Stimulated activated naive CD8-positive, alpha-beta T cell treated with anti-CD3 and anti-CD28 coated beads, Interleukin-15, Interleukin-2, amounts not matched to agents 100 ng/mL and 50 ng/mL, for 24 hours (primary cell): Measurements from ENCODE around the gene CCT5.

Source experiments
- H3K27ac Mint-ChIP-seq: one replicate; pipeline ENCODE4 v1.8.0; 2021; ENCODE audit warnings: mild to moderate bottlenecking, mixed read lengths
- H3K27me3 Mint-ChIP-seq: one replicate; pipeline ENCODE4 v1.8.0; 2021; ENCODE audit warnings: mixed read lengths
- H3K36me3 Mint-ChIP-seq: one replicate; pipeline ENCODE4 v1.8.0; 2021; ENCODE audit warnings: low read depth, mixed read lengths
- H3K4me1 Mint-ChIP-seq: one replicate; pipeline ENCODE4 v1.8.0; 2021; ENCODE audit warnings: low read depth, mixed read lengths
- H3K4me3 Mint-ChIP-seq: one replicate; pipeline ENCODE4 v1.8.0; 2021; ENCODE audit warnings: mild to moderate bottlenecking, mixed read lengths
- H3K9me3 Mint-ChIP-seq: one replicate; pipeline ENCODE4 v1.8.0; 2021; ENCODE audit warnings: mixed read lengths

The CCT5 gene

GRCh38 chr5:10249948-10250805 is at the start of gene CCT5:
TSS of gene CCT5 (plus strand) at chr5:10250280. CDS start at chr5:10250341, 61 bp downstream.
- Mint-ChIP-seq H3K4me3 (peak within 1 kb of the TSS; percentile 98), H3K27me3 (no peaks in the 10 kb centered on the region), H3K4me1 (peaks cover 57% of the 10 kb centered on the region)

GRCh38 chr5:10201223-10201868 is 48.7 kb upstream of the CCT5 start:
- Mint-ChIP-seq H3K36me3 (peaks cover 17% of the 10 kb centered on the region), H3K9me3 (peaks cover 13% of the 10 kb centered on the region), H3K27me3 (no peaks in the 10 kb centered on the region), H3K4me3 (no peak overlapping the region), H3K27ac (no peak overlapping the region), H3K4me1 (no peaks in the 10 kb centered on the region)

More at GRCh38 chr5:10249948-10250805, at the start of gene CCT5:
- H3K36me3 Mint-ChIP-seq, result peaks cover 45% of the 10 kb centered on the region
- no peaks in the 10 kb centered on the region for H3K9me3 Mint-ChIP-seq
- peak within 1 kb of the TSS; percentile 100 for H3K27ac Mint-ChIP-seq

- H3K4me1 Mint-ChIP-seq, result no peaks in the 10 kb centered on the region
- peaks cover 17% of the 10 kb centered on the region for H3K36me3 Mint-ChIP-seq
- peaks cover 13% of the 10 kb centered on the region for H3K9me3 Mint-ChIP-seq
- H3K27me3 Mint-ChIP-seq, result no peaks in the 10 kb centered on the region
- no peak overlapping the region for H3K4me3 Mint-ChIP-seq
- no peak overlapping the region for H3K27ac Mint-ChIP-seq
Observed at GRCh38 chr5:10202089-10202910, 47.8 kb upstream of the CCT5 start.

GRCh38 chr5:10209004-10209403 is 41.1 kb upstream of the CCT5 start:
- Mint-ChIP-seq H3K27me3 (no peaks in the 10 kb centered on the region), H3K9me3 (no peaks in the 10 kb centered on the region), H3K36me3 (peaks cover 14% of the 10 kb centered on the region), H3K4me1 (no peaks in the 10 kb centered on the region), H3K4me3 (no peak overlapping the region), H3K27ac (no peak overlapping the region)

GRCh38 chr5:10213316-10213715 is 36.8 kb upstream of the CCT5 start:
- no peak overlapping the region for H3K4me3 Mint-ChIP-seq
- no peaks in the 10 kb centered on the region for H3K27me3 Mint-ChIP-seq
- no peak overlapping the region for H3K27ac Mint-ChIP-seq
- H3K36me3 Mint-ChIP-seq, result peaks cover 10% of the 10 kb centered on the region
- H3K9me3 Mint-ChIP-seq, result no peaks in the 10 kb centered on the region
- H3K4me1 Mint-ChIP-seq, result no peaks in the 10 kb centered on the region

GRCh38 chr5:10214041-10214440 is 36.0 kb upstream of the CCT5 start:
- no peak overlapping the region for H3K4me3 Mint-ChIP-seq
- H3K27ac Mint-ChIP-seq, result no peak overlapping the region
- no peaks in the 10 kb centered on the region for H3K9me3 Mint-ChIP-seq
- H3K4me1 Mint-ChIP-seq, result no peaks in the 10 kb centered on the region
- no peaks in the 10 kb centered on the region for H3K27me3 Mint-ChIP-seq
- peaks cover 10% of the 10 kb centered on the region for H3K36me3 Mint-ChIP-seq

- no peaks in the 10 kb centered on the region for H3K4me1 Mint-ChIP-seq
- peaks cover 10% of the 10 kb centered on the region for H3K36me3 Mint-ChIP-seq
- no peaks in the 10 kb centered on the region for H3K27me3 Mint-ChIP-seq
- no peak overlapping the region for H3K4me3 Mint-ChIP-seq
- no peak overlapping the region for H3K27ac Mint-ChIP-seq
- H3K9me3 Mint-ChIP-seq, result no peaks in the 10 kb centered on the region
Observed at GRCh38 chr5:10215366-10215765, 34.7 kb upstream of the CCT5 start.

- no peaks in the 10 kb centered on the region for H3K27me3 Mint-ChIP-seq
- peaks cover 10% of the 10 kb centered on the region for H3K36me3 Mint-ChIP-seq
- no peak overlapping the region for H3K27ac Mint-ChIP-seq
- no peaks in the 10 kb centered on the region for H3K9me3 Mint-ChIP-seq
- no peak overlapping the region for H3K4me3 Mint-ChIP-seq
- no peaks in the 10 kb centered on the region for H3K4me1 Mint-ChIP-seq
Observed at GRCh38 chr5:10216107-10216506, 34.0 kb upstream of the CCT5 start.

- H3K4me3 Mint-ChIP-seq, result no peak overlapping the region
- no peak overlapping the region for H3K27ac Mint-ChIP-seq
- H3K36me3 Mint-ChIP-seq, result peaks cover 20% of the 10 kb centered on the region
Observed at GRCh38 chr5:10218658-10219057, 31.4 kb upstream of the CCT5 start.

GRCh38 chr5:10219068-10219467 is 31.0 kb upstream of the CCT5 start:
- Mint-ChIP-seq H3K27ac (no peak overlapping the region), H3K27me3 (no peaks in the 10 kb centered on the region), H3K4me1 (no peaks in the 10 kb centered on the region), H3K4me3 (no peak overlapping the region), H3K36me3 (peaks cover 24% of the 10 kb centered on the region), H3K9me3 (no peaks in the 10 kb centered on the region)

More at GRCh38 chr5:10218658-10219057, 31.4 kb upstream of the CCT5 start:
- no peaks in the 10 kb centered on the region for H3K4me1 Mint-ChIP-seq
- no peaks in the 10 kb centered on the region for H3K9me3 Mint-ChIP-seq
- H3K27me3 Mint-ChIP-seq, result no peaks in the 10 kb centered on the region

GRCh38 chr5:10220248-10220647 is 29.8 kb upstream of the CCT5 start:
- no peaks in the 10 kb centered on the region for H3K27me3 Mint-ChIP-seq
- peaks cover 33% of the 10 kb centered on the region for H3K36me3 Mint-ChIP-seq
- H3K4me1 Mint-ChIP-seq, result no peaks in the 10 kb centered on the region
- no peak overlapping the region for H3K4me3 Mint-ChIP-seq
- H3K27ac Mint-ChIP-seq, result no peak overlapping the region
- H3K9me3 Mint-ChIP-seq, result peaks cover 3% of the 10 kb centered on the region

GRCh38 chr5:10222326-10222725 is 27.8 kb upstream of the CCT5 start:
- Mint-ChIP-seq H3K9me3 (peaks cover 13% of the 10 kb centered on the region), H3K4me1 (no peaks in the 10 kb centered on the region), H3K36me3 (peaks cover 53% of the 10 kb centered on the region), H3K4me3 (no peak overlapping the region), H3K27me3 (no peaks in the 10 kb centered on the region), H3K27ac (no peak overlapping the region)

- no peak overlapping the region for H3K27ac Mint-ChIP-seq
- H3K4me1 Mint-ChIP-seq, result no peaks in the 10 kb centered on the region
- no peak overlapping the region for H3K4me3 Mint-ChIP-seq
- H3K27me3 Mint-ChIP-seq, result no peaks in the 10 kb centered on the region
- peaks cover 13% of the 10 kb centered on the region for H3K9me3 Mint-ChIP-seq
- H3K36me3 Mint-ChIP-seq, result peaks cover 78% of the 10 kb centered on the region
Observed at GRCh38 chr5:10227379-10227778, 22.7 kb upstream of the CCT5 start.

- peaks cover 70% of the 10 kb centered on the region for H3K36me3 Mint-ChIP-seq
- no peak overlapping the region for H3K27ac Mint-ChIP-seq
- no peaks in the 10 kb centered on the region for H3K4me1 Mint-ChIP-seq
- peaks cover 13% of the 10 kb centered on the region for H3K9me3 Mint-ChIP-seq
- no peak overlapping the region for H3K4me3 Mint-ChIP-seq
- H3K27me3 Mint-ChIP-seq, result no peaks in the 10 kb centered on the region
Observed at GRCh38 chr5:10228288-10228687, 21.8 kb upstream of the CCT5 start.
